SW 1271 (cell line): ENCODE data around the gene DTX2.
"Not testable (repeated sequence)": the region's sequence is repeated elsewhere in the genome, so short reads cannot be mapped to it uniquely, and the experiment has no call there.

Experiments
- DNase-seq, 2 experiments: peaks; one replicate each; lab custom pipeline; 2025; lab: John Stamatoyannopoulos, UW

The DTX2 gene

DNA sequence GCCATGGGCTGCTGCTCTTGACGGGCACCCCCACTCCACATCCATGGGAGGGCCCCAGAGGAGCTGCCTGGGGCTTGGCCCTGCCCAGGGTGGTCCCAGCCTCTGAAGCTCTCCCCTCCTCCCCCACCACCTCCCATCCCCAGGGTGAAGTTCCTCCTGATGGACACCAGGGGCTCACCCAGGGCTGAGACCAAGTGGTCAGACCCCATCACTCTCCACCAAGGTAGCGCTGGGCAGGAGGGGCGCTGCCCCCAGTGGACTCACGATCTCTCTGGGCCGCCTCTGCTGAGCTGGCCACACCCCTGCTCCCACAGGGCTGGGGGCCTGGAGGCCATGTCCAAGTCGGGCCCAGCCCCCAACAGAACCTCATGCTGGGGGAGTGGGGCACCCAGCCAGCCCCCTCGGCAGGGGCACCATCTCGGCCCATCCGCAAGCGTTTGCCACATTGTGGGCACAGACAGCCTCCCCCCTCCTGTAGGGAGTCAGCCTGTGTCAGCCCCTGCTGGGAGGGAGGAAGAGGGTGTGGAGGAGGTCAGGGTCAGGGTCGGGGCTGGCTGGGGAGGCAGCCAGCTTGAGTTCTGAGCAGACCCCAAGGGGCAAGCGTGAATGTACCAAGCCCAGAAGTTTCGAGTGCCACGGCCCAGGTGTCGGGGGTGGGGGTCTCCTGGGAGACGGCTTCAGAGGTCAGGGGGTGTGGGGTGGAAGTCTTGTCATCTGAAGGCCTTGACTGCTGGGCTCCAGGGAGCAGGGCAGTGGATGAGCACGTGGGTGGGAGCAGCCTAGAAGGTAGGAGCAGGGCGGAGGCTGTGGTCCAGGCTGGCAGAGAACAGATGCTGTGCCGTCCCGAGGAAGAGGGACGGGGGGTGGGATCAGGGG, 51.7 kb downstream of the DTX2 start:
- DNase-seq: no peak

DNA sequence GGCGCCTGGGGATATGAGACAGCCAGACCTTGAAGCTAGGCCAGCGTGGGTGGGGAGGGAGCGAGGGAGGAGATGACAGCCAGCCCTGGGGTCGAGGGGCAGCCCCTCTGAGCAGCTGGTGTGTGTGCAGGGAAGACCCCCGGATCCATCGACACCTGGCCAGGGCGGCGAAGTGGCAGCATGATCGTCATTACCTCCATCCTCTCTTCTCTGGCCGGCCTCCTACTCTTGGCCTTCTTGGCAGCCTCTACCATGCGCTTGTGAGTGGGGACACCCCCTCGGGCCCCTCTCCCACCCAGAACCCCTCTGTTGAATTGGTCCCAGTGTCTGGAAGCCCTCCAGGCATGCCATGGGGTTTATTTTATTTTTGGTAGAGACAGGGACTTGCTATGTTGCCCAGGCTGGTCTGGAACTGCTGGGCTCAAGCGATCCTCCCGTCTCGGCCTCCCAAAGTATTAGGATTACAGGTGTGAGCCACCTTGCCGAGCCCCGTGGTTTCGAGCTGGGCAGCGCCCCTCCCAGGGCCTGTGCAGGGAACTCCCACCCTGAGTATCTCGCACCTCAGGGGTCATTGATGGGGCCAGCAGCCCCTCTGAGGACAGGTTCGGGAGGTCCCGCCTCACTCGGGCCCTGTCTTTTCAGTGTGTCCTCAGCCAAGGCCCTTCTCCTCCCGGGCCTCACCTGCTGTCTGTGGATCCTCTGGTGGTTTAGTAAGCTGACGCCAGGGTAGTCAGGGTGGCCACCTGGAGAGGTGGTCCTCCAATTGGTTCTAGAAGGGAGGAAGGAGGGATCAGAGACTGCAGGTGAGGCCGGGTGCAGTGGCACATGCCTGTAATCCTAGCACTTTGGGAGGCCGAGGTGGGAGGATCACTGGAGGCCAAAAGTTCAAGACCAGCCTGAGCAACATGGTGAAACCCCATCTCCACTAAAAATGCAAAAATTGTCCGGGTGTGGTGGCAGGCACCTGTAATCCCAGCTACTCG, 52.6 kb downstream of the DTX2 start:
- DNase-seq: no peak

DNA sequence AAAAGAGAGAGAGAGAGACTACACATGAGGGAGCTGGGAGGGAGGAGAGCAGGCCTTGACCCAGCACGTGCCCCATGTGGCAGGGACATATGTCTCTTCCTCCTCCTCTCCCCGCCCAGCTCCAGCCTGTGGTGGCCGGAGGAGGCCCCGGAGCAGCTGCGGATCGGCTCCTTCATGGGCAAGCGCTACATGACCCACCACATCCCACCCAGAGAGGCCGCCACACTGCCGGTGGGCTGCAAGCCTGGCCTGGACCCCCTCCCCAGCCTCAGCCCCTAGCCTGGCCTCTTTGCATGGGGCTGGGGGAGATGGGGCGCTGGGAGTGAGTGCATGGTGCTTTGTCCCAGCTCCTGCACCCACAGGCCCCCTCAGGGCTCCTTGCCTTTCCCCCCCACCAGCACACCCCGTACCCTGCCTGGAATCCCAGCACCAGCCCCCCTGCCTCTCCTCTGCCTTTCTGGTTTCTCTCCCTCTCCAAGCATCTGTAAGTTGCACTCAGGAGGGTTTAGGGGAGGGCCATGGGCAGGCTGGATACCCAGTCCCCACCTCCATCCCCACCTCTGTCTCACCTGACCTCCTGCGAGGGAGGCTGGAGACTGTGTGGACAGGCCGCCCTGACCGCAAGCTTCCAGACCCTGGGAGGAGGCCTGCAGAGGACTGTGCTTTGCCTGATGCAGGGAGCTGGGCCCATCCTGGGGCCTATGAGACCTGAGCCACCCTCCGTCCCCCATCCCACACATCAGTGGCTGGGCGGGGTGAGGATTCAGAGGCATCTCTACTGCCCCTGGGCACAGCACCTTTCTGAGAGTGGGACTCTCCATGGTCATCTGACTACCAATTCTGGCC, 53.6 kb downstream of the DTX2 start:
- no peak for DNase-seq

DNA sequence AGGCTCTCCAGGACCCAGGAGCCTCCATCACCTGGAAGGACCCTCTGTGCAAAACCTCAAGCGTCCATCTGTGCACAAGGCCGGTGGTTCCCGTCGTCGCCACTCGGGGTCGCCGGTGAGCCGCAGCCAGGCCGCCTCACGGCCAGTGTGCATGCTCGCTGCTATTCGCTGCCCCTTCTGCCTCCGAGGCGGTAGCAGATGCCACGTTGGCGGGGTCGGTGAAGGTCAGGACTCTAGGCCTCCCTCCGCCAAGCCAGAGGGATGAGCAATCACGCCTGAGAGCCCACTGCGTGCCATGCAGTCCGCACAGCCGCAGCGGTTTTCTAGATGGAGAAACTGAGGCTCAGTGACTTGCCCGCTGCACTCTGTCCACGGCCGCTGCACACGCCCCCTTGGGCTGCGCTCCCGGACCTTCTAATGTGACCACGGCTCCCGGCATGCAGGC, 54.5 kb downstream of the DTX2 start:
- DNase-seq: no peak

DNA sequence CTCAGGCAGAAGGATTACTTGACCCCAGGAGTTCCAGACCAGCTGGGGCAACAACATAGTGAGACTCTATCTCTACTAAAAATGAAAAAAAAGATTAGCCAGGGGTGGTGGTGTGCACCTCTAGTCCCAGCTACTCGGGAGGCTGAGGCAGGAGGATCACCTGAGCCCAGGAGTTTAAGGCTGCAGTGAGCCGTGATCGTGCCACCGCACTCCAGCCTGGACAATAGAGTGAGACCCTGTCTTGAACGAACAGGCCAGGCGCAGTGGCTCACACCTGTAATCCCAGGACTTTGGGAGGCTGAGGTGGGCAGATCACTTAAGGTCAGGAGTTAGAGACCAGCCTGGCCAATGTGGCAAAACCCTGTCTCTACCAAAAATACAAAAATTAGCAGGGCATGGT, 55.4 kb downstream of the DTX2 start:
- DNase-seq: not testable (repeated sequence)

DNA sequence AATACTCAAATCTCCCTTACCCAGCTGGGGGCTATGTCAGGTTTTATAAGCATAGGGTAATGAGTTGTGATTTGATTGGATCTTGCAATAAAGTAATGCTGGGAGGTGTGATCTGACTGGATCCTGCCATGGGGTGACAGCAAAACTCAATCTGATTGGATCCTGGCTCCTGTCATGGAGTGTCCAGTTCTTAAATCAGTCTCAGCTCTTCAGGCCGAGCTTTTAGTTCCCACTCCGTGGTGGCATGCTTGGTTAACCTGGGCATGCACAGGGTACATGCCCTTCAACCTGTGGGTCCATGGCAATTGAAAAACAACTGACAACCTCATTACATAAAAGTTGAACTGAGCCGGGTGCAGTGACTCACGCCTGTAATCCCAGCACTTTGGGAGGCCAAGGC, 64.7 kb downstream of the DTX2 start:
- not testable (repeated sequence) for DNase-seq

DNA sequence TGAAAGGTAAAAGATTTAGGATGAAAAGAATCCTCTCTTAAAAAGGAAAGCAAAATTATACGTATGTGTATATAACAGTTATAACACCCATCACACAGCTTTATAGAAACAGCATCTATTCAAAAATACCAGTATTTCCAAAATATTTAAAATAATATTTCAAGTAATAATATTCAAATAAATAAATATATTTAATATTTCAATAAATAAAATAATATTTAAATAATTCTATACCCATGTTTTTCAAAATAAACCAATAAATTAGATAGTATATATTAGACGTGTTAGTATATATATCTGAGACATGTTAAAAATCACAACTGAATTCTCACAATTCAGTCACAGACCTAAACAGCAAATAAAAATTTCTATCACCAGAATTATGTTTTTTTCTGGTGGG, 70.1 kb downstream of the DTX2 start:
- not testable (repeated sequence) for DNase-seq

DNA sequence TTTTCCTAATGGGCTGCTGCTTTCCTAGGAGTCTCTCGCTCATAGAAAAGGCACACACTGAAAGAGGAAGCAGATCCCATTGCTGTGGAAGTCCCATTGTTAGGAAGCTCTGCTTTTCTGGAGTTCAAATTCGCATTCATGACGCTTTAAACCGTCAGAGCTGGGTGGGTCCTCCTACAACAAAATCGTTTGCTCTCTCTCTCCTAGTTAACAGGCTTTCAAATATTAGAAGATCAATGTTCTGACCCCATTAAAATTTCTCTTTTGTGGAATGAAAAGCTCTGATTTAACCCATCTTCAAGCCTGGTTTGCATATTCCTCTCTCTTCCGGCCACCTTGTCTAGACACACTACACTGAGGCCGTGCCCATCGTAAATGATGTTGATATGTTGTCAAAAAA, 81.7 kb downstream of the DTX2 start, which contains the start of gene SPDYE16:
Gene SPDYE16, minus strand, starts transcription at position 101 of the 400 bp plus-strand sequence. CDS start 1,838 bp downstream, outside the sequence.
- not testable (repeated sequence) for DNase-seq

DNA sequence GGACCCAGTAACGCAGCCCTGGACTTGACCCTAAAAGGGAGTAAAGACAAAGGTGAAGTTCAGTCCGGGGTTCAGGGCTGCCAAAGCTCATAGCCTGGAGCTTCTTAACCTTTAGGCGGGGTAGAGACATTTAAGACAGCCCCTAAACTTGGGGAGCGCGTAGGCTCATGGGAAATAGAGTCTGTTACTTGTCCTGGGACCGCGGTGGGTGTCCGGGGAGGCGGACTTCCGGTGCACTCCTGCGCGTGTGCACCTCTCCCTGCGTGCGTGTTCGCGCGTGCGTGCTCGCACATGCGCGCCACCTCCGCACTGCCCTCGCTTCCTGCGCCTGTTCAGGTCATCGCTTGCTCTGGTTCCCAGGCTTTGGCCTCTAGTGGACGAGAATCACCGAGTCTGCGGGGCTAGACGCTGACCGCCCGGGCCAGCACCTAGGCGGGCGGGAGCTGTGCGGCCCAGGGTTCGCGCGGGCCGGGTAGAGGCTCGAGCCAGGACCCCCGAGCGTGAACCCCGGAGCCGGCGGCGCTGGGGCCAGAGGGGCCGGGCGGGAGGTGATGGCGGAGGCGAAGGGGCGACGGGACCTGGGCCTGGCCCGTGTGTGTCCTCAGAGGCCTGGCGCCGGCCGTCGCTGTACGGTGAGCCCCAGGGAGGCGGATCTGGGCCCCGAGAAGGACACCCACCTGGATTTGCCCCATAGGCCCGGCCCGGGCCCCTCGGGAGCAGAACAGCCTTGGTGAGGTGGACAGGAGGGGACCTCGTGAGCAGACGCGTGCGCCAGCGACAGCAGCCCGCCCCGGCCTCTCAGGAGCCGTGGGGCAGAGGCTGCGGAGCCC, 87.7 kb downstream of the DTX2 start:
- peak; percentile 76 to 83 for DNase-seq

DNA sequence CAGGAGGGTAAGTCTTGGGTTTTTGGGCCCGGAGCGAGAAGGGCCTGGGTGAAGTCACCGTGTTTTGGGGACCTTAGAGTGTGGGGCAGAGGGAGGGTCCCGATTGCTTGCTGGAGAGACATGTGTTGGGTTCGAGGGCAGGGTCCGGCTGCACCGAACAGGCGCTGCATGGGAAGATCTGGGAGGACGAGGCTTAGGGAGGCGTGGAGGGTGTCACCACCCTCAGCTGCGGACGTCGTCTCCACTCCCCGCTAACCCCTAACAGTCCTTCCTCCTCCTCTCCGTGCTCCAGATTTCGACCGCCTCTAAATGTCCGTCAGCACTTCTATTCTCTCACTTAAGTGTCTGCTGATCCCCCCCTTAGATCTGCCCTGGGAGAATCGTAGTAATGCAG, 88.3 kb downstream of the DTX2 start:
- DNase-seq: not testable (repeated sequence)

DNA sequence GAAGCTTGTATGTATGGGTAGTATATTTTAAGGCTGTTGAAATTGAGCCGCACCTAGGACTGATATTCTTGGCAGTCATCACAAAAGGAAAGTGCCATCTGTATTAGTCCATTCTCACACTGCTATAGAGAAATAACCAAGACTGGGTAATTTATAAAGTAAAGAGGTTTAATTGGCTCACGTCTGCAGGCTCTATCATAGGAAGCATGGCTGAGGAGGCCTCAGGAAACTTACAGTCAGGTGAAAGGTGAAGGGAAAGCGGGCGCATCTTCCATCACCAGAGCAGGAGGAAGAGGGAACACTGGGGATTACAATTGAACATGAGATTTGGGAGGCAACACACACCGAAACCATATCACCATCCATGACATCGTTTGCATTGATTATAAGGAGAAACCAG, 90.5 kb downstream of the DTX2 start:
- DNase-seq: not testable (repeated sequence)
